NCI-H2227 (cell line): Measurements from ENCODE around the gene BMPR1B.

Source experiments
- DNase-seq: peaks from one replicate; lab custom pipeline; 2025; ENCODE audit not compliant: unreplicated experiment; lab: John Stamatoyannopoulos, UW

The BMPR1B gene

GRCh38 chr4:94947681-94948108, 189.9 kb downstream of the BMPR1B start:
- no peak for DNase-seq

GRCh38 chr4:94954251-94954650, 196.5 kb downstream of the BMPR1B start:
- no peak for DNase-seq

GRCh38 chr4:94957030-94957429, 199.3 kb downstream of the BMPR1B start:
- DNase-seq: no peak

- DNase-seq: no peak
Observed at GRCh38 chr4:94959307-94959706, 201.6 kb downstream of the BMPR1B start.

GRCh38 chr4:94960708-94961107, 203.0 kb downstream of the BMPR1B start:
- no peak for DNase-seq

DNA sequence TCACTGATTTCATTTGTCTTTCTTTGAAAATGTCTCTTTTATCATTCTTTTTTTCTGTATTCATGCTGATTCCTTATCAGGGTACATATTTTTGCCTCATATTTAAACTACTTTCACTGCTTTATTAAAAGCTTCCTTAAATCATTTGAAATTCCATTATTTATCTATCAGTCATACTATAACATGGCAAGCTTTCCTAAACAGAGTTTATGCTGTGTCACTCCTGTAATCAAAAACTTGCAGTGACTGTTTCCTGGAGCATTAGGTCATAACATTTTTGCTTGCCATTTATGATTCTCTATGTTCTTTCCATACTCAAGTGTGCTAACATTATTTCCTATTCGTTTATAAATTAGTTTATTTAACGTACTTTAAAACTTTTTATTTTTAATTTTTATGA, 203.7 kb downstream of the BMPR1B start:
- DNase-seq: no peak

- no peak for DNase-seq
Observed at GRCh38 chr4:94962484-94962883, 204.7 kb downstream of the BMPR1B start.

DNA sequence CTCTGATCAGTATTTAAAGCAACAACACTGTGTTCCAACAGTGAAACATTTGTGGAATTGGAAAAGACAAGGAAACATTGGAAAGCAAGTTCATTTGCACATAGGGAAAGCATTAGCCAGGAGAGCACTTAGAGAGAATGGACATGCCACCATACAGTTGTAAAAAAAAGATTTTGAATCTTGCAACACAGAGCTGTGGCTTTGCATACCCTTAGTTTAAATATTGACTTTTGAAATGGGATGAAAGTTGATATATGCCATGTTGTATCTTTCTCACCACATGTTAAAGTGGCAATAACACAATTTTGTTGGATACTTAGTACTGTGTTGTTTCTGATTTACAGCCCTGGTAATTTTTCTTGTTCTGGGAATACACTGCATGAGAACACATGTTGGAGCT, 208.1 kb downstream of the BMPR1B start:
- DNase-seq: no peak

GRCh38 chr4:94968493-94968892, 210.7 kb downstream of the BMPR1B start:
- no peak for DNase-seq

DNA sequence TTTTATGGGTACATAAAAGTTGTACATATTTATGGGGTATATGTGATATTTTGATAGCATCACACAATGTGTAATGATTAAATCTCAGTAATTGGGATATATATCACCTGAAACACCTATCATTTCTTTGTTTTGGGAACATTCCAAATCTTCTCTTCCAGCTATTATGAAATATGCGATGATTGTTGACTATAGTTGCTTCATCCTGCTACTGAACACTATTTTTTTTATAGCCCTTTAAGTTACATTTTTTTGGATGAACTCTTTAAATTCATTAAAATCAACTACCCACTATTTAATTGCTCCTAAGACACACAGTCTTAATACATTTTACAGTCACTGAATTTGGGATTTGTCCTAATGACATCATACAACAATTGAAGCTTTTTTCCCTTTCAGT, 212.9 kb downstream of the BMPR1B start:
- DNase-seq: no peak

DNA sequence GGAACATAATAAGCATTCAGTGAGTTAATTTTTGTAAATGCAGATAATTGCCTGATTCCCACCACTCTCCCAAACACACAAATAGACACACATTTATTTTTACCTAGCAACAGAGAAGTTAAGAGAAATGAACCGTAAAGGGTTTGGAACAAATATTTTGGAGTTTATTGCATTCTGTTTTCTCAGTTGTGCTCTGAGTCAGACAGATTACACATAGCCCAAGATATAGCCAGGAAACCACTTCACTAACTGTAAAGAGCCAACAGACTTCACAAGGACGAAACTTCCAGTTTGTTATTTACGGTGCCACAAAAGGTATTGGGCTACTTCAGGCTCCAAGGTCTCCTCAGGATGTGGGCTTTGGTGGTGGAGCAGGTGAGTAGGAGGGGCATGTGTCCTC, 217.0 kb downstream of the BMPR1B start:
- DNase-seq: no peak

DNA sequence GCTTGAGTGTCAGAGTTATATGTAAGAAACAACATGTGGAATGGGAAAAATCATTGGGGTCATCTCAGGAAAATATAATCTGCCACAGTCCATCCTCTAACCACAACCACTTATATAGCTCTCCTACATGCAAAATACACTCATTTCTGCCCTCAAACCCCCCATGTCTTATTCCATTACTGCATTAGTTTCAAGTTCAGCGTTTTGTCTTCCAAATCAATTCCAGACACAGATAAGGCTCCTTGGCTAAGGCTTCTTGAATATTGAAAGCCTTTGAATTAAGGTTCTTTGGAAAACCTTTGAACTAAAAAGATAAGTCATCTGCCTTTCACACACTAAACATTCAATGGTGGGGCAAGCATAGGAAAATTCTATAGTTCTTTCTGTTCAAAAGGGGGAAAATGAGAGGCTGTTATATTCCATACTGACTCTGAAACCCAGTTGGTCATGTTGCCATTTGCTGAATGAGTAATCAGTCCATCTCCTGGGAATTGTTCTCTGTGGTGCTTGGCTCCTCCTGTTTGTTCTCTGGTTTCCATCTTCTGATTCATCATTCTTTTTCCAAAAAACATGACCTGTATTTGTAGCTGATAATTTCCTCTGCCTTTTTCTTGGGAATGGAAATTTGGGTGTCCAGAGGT, 218.7 kb downstream of the BMPR1B start:
- no peak for DNase-seq

DNA sequence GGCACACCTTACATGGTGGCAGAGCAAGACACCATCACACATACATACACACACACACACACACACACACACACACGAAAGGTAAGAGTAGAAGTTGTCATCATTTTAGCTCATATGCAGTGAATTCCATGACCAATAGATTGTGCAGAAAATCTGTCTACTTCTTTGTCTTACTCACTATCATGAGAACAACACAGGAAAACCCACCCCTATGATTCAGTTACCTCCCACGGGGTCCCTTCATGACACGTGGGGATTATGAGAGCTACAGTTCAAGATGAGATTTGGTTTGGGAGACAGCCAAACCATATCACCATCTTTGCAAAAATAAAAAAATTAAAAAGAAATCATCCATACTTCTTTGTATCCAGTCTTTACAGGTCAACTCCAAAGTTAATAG, 221.1 kb downstream of the BMPR1B start:
- no peak for DNase-seq

GRCh38 chr4:94979621-94980020, 221.9 kb downstream of the BMPR1B start:
- DNase-seq: no peak

DNA sequence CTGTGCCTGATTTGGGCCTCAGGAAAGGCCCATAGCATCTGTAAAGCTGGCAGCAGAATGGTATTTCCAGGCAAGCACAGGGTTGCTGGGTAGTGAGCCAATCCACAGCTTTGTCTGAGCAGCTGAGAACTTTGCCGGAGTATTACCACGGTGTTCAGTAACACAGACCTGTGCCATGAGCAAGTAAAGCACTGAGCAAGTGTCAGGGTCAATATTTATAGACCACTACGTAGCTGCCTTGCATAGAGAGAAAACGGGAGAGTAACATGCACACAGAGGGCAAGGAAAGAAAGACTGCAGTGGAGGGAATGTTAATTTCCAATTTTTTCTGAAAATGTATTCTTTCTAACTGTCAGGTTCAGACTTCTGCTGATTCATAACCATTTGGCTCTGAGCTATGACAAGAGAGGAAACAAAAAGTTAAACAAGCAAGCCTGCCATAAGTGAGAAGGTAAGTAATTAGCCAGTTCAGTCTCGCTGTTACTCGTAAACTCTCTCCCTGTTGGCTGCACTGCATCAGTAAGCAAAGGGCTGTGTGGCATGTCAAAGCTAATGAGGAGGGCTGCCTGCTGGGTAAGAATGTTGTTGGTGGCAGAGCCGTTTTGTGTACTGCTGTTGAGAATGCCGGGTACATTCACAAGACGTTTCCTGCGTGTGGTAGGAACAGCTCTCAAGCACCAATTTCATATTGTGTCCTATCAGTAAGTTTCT, 238.1 kb downstream of the BMPR1B start:
- DNase-seq: no peak

DNA sequence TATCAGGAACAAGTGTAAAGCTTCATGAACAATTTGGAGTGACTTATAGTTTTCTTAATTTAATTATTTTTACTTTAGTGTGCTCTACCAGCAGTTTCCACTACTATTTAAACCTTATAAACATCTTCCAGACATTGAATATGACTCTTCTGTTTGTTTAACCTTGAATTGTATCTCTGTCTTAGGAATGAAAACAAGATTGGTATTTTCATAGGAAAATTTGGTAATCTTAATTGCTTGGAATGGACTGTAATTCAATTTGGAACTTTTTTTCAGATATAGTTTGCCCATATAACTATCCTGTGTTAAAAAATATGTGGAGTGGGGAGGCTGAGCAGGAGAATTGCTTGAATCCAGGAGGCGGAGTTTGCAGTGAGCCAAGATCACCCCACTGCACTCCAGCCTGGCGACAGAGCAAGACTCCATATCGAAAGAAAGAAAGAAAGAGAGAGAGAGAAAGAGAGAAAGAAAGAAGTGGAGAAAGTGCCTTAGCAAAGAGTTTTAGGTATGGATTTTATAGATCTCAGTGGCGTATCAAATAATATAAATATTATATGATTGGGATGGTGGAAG, 242.4 kb downstream of the BMPR1B start:
- DNase-seq: no peak

- DNase-seq: no peak
Observed at GRCh38 chr4:95004912-95005311, 247.2 kb downstream of the BMPR1B start.

- DNase-seq: no peak
Observed at GRCh38 chr4:95007998-95008397, 250.2 kb downstream of the BMPR1B start.

DNA sequence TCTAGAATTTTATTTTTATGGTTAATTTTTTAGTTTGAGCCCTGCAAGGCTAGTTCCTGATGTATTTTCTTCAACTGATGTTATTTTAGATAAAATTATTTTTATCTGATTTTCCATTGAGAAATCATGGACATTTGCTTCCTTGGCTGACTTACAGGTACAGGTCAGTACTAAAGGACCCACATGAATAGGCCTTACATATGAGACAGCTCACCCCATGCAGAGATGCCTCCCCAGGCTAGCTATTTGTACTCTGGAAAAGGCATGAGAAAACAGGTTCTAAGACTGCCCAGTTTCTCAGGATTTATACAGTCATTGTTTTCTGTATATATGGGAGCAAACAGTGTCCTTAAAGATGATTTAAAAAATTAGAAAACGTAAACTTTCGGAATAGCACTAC, 255.5 kb downstream of the BMPR1B start:
- DNase-seq: no peak

DNA sequence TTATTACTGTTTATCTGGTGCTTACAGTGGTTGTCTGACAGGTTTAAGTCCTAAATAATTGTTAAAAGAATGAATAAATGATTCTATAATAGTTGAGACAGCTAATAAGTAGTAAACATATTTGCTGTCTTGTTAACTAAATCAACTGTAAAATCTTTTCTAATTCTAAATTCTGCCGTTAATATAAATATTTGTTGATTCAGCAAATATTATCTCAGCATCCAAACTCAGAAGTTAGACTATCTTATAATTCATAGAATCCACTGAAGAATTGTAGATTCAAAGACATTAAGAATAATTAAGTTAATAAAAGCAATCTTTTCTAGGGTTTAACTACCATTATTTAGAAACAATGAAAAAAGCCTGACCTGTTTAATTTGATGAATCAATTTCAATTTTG, 256.3 kb downstream of the BMPR1B start:
- DNase-seq: no peak

DNA sequence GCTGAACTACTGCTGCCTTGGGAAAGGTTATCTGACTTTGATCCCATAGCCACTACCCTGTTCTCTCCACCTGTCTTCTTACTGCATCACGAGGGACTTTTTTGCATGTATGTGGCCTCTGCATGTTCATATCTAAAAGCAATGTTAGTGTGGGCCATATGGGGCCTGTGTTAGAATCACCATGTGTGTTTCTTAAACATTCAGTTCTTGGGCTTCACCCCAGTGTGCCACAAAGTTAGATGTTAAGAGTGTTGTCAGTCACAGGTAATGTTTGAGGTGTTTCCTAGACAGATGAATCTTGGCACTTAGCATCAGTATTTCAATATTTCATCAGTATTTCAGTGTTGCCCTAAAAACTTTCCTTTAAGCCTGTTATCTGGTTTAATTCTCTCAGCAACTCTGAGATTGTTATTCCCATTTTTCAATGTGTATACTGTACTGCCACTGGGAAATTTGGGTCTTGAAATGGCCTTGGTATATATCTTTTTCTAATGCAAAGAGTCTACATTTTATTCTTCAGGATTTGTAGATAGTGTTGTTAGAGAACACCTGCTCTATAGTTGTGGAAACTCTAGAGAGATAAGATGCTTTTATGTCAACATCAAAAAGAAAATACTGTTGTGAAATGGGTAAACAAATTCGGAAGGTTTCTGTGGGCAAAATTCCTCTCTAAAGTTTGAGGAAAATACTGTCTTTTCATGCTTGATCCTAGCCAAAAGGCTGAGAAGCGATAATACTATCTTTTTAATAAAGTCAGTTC, 259.7 kb downstream of the BMPR1B start:
- DNase-seq: no peak

GRCh38 chr4:95018785-95019184, 261.0 kb downstream of the BMPR1B start:
- DNase-seq: no peak
